Measurements from ENCODE around the gene ERC2.

ERC2 gene

DNA sequence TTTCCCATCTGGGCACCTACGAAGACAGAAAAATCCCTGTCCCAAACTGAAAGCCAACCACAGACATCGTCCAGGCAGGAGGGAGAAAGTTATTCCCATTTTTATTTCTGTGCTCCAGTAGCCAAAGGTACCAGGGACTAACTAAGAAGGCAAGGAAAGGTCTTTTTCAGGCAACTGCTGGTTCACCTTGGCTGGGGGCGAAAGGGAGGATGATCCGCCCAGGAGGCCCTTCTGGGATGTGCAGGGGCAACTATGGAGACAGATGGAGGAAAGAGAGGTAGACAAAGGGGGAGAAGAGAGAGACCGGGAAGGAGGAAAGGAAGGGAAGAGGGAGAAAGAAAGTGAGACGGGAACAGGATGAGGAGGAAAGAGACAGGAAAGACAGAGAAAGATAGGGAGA lies 994.5 kb downstream of the ERC2 start:
- DNase-seq (ENCODE audit: low spot score): no peak

- DNase-seq (ENCODE audit: low spot score): no peak
These were observed 996.6 kb downstream of the ERC2 start for GRCh38 chr3:55471522-55472280.

DNA sequence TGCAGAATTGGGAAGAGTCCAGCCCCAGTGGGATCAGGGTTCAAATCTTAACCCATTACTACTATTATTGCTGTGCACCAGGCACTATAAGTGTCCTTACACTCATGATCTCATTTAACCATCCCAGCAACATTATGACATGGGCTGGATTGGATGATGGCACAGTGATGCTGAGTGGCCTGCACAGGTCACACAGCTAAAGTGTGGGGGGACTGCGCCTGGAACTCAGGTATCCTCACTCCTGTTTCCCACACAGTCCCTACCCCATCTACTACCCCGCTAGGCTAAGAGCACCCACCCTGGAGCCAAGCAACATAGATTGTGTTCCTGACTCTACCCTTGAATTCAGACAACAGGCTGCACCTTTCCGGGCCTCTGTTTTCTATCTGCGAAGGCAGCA lies 997.2 kb downstream of the ERC2 start:
- no peak for DNase-seq (ENCODE audit: low spot score)

DNA sequence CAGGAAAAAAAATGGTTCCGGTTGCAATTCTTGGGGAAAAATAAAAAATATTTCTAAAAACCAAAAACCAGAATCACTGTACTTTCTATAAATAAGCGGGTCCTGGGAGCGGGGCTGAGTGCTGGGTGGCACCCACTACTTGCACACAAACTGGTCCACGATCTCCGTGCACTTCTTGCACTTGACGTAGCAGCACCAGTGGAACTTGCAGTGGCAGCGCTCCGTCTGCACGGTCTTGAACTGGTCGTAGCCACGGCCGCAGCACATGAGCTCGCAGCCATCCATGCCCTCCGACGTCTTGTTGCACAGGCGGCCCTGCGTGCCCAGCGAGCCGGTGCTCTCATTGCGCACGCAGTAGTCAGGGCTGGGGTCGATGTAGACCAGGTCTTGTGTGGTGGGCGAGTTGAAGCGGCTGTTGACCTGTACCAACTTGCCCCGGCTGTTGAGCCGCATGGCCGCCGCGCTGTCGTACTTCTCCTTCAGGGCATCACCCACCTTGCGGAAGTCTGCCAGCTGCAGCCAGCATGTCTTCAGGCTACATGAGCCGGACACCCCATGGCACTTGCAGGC lies 998.2 kb downstream of the ERC2 start:
- DNase-seq (ENCODE audit: low spot score): no peak

DNA sequence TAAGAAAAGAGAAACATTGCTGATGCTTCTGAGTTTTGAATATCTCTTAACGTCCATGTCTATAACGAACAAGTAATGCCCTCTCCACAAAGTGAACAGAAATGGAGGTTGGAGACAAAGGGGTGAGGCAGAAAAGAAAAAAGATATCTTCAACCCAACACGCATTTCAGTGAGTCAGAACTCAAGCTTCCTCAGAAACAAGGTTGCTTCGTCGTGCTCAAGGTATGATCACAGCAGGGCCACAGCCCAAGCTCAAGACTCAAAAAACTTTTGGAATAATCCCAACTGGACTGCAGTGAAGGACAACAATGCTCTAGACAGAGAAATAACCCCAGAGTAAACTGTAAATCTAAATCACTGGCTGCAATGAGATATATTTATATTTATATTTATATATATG lies 1000.0 kb downstream of the ERC2 start:
- DNase-seq (ENCODE audit: low spot score): no peak

GRCh38 chr3:55467099-55467498 lies 1001.2 kb downstream of the ERC2 start:
- no peak for DNase-seq (ENCODE audit: low spot score)

DNA sequence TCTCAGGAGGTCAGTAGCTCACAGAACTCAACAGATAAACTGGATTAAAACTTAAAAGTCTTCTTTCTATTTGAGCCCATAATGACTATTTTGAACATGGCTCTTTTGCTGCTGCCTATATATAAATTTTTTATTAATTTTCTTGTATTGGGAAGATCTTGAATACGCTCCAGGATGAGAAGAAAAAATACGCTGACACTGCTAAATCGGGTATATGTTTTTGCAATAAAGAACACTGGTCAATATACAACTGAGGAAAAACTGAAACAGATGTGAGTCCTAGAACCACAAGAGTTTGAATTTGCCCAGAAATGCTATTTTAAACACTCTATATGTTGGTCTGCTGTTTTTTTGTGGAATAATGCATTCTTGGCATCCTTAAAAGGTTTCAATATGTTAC lies 1001.7 kb downstream of the ERC2 start:
- no peak for DNase-seq (ENCODE audit: low spot score)

- DNase-seq (ENCODE audit: low spot score): no peak
These were observed 1006.4 kb downstream of the ERC2 start for GRCh38 chr3:55461896-55462295.

- no peak for DNase-seq (ENCODE audit: low spot score)
These were observed 1008.4 kb downstream of the ERC2 start for GRCh38 chr3:55459838-55460237.
